Thoracic aorta (tissue), 2 donors: ENCODE results near the gene PSMC6. TPM values are rescaled to one million over a fixed set of nuclear protein-coding genes. Genes with fewer than 3 reads are reported as not detected.

Experiments
- ATAC-seq: fragments of 150-250 bp; one replicate; pipeline ENCODE4 v1.8.0; 2017; ENCODE audit warnings: low read depth; ENCODE audit not compliant: insufficient number of reproducible peaks, low FRiP score
- DNase-seq: peaks from one replicate; pipeline ENCODE4 v3.0.0-alpha.2; 2020; ENCODE audit warnings: low spot score
- H3K27ac ChIP-seq, 2 donors: fragments of 200-600 bp; sonication (generic); 1 replicate in 1 of 2; 2 replicates in 1 of 2; pipeline ENCODE4 v1.5.1; 2016; ENCODE audit warnings: mild to moderate bottlenecking in 2 of 2, moderate library complexity in 2 of 2
- H3K27me3 ChIP-seq: fragments of 200-600 bp; sonication (generic); replicated peaks from 2 replicates; pipeline ENCODE4 v1.6.0; 2016; ENCODE audit warnings: mild to moderate bottlenecking; ENCODE audit not compliant: insufficient read depth
- H3K36me3 ChIP-seq: fragments of 200-600 bp; sonication (generic); one replicate; pipeline ENCODE4 v1.5.1; 2016
- H3K4me1 ChIP-seq, 2 donors: fragments of 200-600 bp; sonication (generic); 1 replicate in 1 of 2; 2 replicates in 1 of 2; pipeline versions ENCODE4 v1.5.1 to v1.6.0; 2016; ENCODE audit warnings: low read depth in 2 of 2, mild to moderate bottlenecking in 1 of 2; ENCODE audit not compliant: control insufficient read depth in 1 of 2
- H3K4me3 ChIP-seq: fragments of 200-600 bp; sonication (generic); 2 replicates; pipeline ENCODE4 v1.5.1; 2016; ENCODE audit warnings: mild to moderate bottlenecking
- H3K9me3 ChIP-seq: fragments of 200-600 bp; sonication (generic); 2 replicates; pipeline ENCODE4 v1.5.1; 2016
- total RNA-seq, 2 donors: library from RNA; depleted of rRNA; stranded (reverse); fragments of >200 nt; gene quantifications; one replicate each; pipeline versions ENCODE4 v1.1.0 to v1.2.3, GENCODE V29; 2016
- TF ChIP-seq, protein P1 (sequence below): fragments of 200-600 bp; sonication (generic); IDR thresholded peaks from one replicate; pipeline ENCODE4 v1.5.1; 2019; ENCODE audit warnings: antibody characterized with exemption

Gene PSMC6
- total RNA-seq, 2 donors from 2014 or later = 59.0 to 89.0 TPM

DNA sequence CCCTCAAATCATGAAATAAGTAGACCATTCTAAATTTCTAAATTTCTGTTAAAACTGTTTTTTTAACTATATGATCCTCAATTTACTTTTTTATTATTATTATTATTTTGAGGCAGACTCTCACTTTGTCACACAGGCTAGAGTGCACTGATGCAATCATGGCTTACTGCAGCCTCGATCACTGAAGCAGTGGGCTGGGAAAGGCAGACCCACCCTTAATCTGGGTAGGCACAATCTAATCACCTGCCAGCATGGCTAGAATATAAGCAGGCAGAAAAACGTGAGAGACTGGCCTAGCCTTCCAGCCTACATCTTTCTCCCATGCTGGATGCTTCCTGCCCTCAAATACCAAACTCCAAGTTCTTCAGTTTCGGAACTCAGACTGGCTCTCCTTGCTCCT lies 14.0 kb upstream of the PSMC6 start:
- H3K4me3 ChIP-seq = no peak overlapping the region
- DNase-seq (no peak), ATAC-seq (no peak)
- H3K4me1 ChIP-seq = peaks cover 14 to 30% of the 10 kb centered on the region in 2 donors
- no peaks in the 10 kb centered on the region for H3K9me3 ChIP-seq
- H3K27me3 ChIP-seq = no peaks in the 10 kb centered on the region
- TF ChIP-seq, protein P1, sequence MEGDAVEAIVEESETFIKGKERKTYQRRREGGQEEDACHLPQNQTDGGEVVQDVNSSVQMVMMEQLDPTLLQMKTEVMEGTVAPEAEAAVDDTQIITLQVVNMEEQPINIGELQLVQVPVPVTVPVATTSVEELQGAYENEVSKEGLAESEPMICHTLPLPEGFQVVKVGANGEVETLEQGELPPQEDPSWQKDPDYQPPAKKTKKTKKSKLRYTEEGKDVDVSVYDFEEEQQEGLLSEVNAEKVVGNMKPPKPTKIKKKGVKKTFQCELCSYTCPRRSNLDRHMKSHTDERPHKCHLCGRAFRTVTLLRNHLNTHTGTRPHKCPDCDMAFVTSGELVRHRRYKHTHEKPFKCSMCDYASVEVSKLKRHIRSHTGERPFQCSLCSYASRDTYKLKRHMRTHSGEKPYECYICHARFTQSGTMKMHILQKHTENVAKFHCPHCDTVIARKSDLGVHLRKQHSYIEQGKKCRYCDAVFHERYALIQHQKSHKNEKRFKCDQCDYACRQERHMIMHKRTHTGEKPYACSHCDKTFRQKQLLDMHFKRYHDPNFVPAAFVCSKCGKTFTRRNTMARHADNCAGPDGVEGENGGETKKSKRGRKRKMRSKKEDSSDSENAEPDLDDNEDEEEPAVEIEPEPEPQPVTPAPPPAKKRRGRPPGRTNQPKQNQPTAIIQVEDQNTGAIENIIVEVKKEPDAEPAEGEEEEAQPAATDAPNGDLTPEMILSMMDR = no peak
- no peak overlapping the region for H3K27ac ChIP-seq
- no peaks in the 10 kb centered on the region for H3K36me3 ChIP-seq

DNA sequence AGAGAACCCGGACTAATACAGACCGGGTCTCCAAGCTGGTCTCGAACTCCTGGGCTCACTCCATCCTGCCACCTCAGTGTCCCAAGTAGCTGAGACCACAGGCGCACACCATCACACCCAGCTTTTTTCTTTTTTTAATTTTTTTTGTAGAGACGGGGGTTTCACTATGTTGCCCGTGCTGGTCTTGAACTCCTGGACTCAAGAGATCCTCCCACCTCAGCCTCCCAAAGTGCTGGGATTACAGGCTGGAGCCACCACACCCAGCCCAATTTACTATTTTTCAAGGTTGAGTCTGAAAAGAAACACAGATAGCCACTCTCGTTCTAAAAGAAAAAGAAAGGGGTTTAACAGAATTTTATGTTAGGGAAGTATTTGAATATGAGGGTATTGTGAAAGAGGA lies 13.5 kb upstream of the PSMC6 start:
- H3K36me3 ChIP-seq = no peaks in the 10 kb centered on the region
- no peak overlapping the region for H3K4me3 ChIP-seq
- no peak overlapping the region for H3K27ac ChIP-seq
- DNase-seq (no peak), ATAC-seq (no peak)
- H3K4me1 ChIP-seq = peaks cover 14 to 30% of the 10 kb centered on the region in 2 donors
- H3K9me3 ChIP-seq = no peaks in the 10 kb centered on the region
- TF ChIP-seq, protein P1 = no peak
- no peaks in the 10 kb centered on the region for H3K27me3 ChIP-seq

DNA sequence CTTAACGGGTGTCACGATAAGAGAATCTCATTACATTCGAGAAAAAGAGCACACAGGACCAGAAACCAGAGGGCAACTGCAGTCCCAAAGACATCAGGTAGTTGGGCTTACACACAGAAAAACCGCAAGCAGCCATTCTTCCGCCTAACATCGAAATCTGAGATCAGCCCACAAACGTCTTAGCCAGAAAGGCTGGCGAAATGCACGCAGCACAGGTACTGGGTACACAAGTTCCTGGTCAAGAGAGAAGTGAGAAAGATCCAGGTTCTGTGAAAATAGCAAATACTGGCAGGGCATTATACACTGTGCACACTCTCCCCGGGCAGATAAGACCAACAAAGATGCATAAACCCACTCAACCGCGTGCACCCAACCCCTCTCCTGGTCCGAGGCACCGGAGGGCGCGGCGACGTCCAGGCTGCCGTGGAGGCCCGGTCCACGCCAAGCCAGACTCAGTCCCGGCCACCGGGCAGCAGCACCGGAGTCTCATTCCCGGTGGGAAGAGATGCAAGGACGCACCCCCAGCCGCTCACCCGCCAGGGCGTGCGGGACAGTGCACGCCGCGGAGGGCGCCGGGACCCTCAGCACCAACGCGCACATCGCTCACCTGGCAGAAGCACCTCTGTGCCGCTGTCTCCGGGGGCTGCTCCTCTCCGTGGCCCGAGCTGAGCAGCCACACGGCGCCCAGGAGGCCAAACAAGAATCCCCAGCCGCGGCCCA lies 12.1 kb upstream of the PSMC6 start:
- H3K4me1 ChIP-seq = peaks cover 14 to 30% of the 10 kb centered on the region in 2 donors
- ATAC-seq (peak; percentile 6), DNase-seq (no peak)
- no peaks in the 10 kb centered on the region for H3K36me3 ChIP-seq
- TF ChIP-seq, protein P1 = no peak
- peak overlapping the region; percentile 97 for H3K4me3 ChIP-seq
- H3K9me3 ChIP-seq = no peaks in the 10 kb centered on the region
- H3K27ac ChIP-seq = peak overlapping the region; percentile 97 to 99
- H3K27me3 ChIP-seq = no peaks in the 10 kb centered on the region

DNA sequence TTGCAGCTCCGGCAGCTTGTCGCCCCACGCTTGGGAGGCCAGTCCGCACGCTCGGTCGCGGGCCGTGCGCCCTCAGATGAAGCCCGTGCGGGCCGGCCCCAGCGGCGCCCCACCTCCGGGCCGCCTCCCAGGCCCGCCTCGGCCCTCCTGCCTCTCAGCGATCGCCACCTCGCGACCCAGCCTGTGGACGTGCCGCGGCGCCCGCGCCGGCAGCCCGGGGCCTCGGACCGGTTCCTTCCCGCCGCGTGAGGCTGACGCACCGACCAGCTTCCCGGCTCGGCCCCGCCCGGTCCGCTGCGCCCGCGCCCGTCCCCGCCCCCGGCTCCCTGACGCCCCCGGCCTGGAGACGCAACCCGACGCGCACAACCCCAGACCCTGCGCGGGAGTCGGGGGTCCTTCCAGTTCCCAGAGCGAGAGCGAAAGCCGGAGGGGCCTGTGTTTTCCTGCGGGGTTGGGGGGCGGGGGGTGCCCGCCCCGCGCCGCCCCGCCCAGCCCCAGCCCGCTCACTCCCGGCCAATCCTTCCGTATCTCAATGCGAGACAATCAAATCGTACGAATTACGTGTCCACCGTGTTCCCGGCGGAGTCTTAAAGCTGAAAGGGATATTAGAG lies 11.4 kb upstream of the PSMC6 start, which contains the start of gene ERO1A:
Gene ERO1A (minus strand): TSS at position 78 of the 611 bp plus-strand sequence. CDS start 77 bp downstream, at position 1.
- no peaks in the 10 kb centered on the region for H3K36me3 ChIP-seq
- peak within 1 kb of the TSS; percentile 97 for H3K4me3 ChIP-seq
- ATAC-seq = peak; percentile 86
- no peaks in the 10 kb centered on the region for H3K9me3 ChIP-seq
- H3K4me1 ChIP-seq = peaks cover 14 to 30% of the 10 kb centered on the region in 2 donors
- TF ChIP-seq, protein P1 = no peak
- peak within 1 kb of the TSS; percentile 97 to 99 for H3K27ac ChIP-seq
- peak; percentile 49 for DNase-seq
- H3K27me3 ChIP-seq = no peaks in the 10 kb centered on the region

DNA sequence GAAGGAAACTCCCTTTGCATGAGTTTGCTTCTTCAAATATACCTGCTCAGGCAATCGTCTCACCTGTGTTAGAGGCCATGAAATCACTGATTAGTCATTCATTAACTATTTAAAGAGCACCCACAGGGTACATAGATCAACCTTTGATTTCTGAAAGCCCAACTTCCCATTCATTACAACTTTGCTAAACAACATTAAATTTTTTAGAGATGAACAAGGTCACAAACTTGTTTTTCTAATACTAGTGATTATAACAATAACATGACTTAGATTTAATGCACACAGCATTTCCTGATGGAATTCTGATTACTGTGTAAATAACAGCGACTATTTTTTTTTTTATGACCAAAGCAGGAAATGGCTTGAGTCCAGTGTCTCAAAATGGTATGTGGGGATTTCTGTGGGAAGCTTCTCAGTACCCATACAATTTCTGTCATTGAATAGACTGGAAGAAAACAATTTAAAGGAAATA lies 6.3 kb upstream of the PSMC6 start:
- TF ChIP-seq, protein P1 = no peak
- no peaks in the 10 kb centered on the region for H3K9me3 ChIP-seq
- ATAC-seq (no peak), DNase-seq (no peak)
- H3K27me3 ChIP-seq = no peaks in the 10 kb centered on the region
- H3K4me3 ChIP-seq = no peak overlapping the region
- no peaks in the 10 kb centered on the region for H3K4me1 ChIP-seq
- no peaks in the 10 kb centered on the region for H3K36me3 ChIP-seq
- no peak overlapping the region for H3K27ac ChIP-seq
